Measurements from ENCODE around the gene FAAP20. TPM values are rescaled to one million over a fixed set of nuclear protein-coding genes. Genes with fewer than 3 reads are reported as not detected.

Gene FAAP20
- total RNA-seq, 1 donor from 2014 or later = 49.2 TPM

- intact Hi-C loops (cut with micrococcal nuclease) = loop anchor here (2.0 kb wide), 1 partner anchor 26 kb away; no protein-coding TSS in a partner anchor
These were observed 36.4 kb upstream of the FAAP20 start for GRCh38 chr1:2230781-2231531.

GRCh38 chr1:2229911-2230731 lies 35.5 kb upstream of the FAAP20 start:
- intact Hi-C loops (cut with micrococcal nuclease) = loop anchor here (2.0 kb wide), 1 partner anchor 25 kb away; no protein-coding TSS in a partner anchor

- intact Hi-C loops (cut with micrococcal nuclease) = no loop called here
These were observed 34.7 kb upstream of the FAAP20 start for GRCh38 chr1:2229037-2229864.

GRCh38 chr1:2228694-2229036 lies 34.1 kb upstream of the FAAP20 start:
- intact Hi-C loops (cut with micrococcal nuclease) = no loop called here

- intact Hi-C loops (cut with micrococcal nuclease) = no loop called here
These were observed 33.6 kb upstream of the FAAP20 start, which contains the start of gene SKI for GRCh38 chr1:2228157-2228594. SKI (plus strand) TSS chr1:2228319; CDS start chr1:2228767, 448 bp downstream.

- intact Hi-C loops (cut with micrococcal nuclease) = no loop called here
These were observed 33.0 kb upstream of the FAAP20 start for GRCh38 chr1:2227346-2228156.

GRCh38 chr1:2226525-2227345 lies 32.2 kb upstream of the FAAP20 start:
- intact Hi-C loops (cut with micrococcal nuclease) = no loop called here

GRCh38 chr1:2224631-2225428 lies 30.3 kb upstream of the FAAP20 start:
- intact Hi-C loops (cut with micrococcal nuclease) = no loop called here

GRCh38 chr1:2224170-2224584 lies 29.6 kb upstream of the FAAP20 start:
- intact Hi-C loops (cut with micrococcal nuclease) = no loop called here

- intact Hi-C loops (cut with micrococcal nuclease) = no loop called here
These were observed 26.7 kb upstream of the FAAP20 start for GRCh38 chr1:2221271-2221670.

- intact Hi-C loops (cut with micrococcal nuclease) = no loop called here
These were observed 22.1 kb upstream of the FAAP20 start for GRCh38 chr1:2216767-2217058.

GRCh38 chr1:2215909-2216766 lies 21.6 kb upstream of the FAAP20 start:
- intact Hi-C loops (cut with micrococcal nuclease) = no loop called here

- intact Hi-C loops (cut with micrococcal nuclease) = no loop called here
These were observed 20.8 kb upstream of the FAAP20 start for GRCh38 chr1:2215329-2215728.

- intact Hi-C loops (cut with micrococcal nuclease) = no loop called here
These were observed 20.1 kb upstream of the FAAP20 start for GRCh38 chr1:2214541-2215241.

GRCh38 chr1:2213576-2214505 lies 19.3 kb upstream of the FAAP20 start:
- intact Hi-C loops (cut with micrococcal nuclease) = no loop called here
